ENCODE data around the gene TAS2R60.

- TF ChIP-seq CTCF (conservative IDR thresholded peaks at IDR 0.05) (no peak), EZH2 (IDR thresholded peaks at IDR 0.05; ENCODE audit: low read depth) (no peak)
These were observed 47.1 kb upstream of the TAS2R60 start for GRCh38 chr7:143396182-143396581.

Measured in PC-9 (cell line).